GM12875 (cell line): ENCODE data around the gene STXBP1.
A peak's percentile ranks its signal among the peaks of the same experiment; 100 is the strongest.

Experiments used
- H3K4me3 ChIP-seq: one replicate; pipeline ENCODE4 v1.5.1; 2011; ENCODE audit warnings: low read depth, low read length, control low read depth
- TF ChIP-seq, protein P1 (sequence below): IDR thresholded peaks from 2 replicates; pipeline ENCODE4 v1.5.1; 2011; ENCODE audit warnings: low read depth, mild to moderate bottlenecking, control low read depth, inconsistent platforms, low read length, moderate library complexity, borderline replicate concordance; ENCODE audit not compliant: insufficient read depth

STXBP1 gene

GRCh38 chr9:127567035-127567729 lies 44.9 kb upstream of the STXBP1 start:
- TF ChIP-seq, protein P1, sequence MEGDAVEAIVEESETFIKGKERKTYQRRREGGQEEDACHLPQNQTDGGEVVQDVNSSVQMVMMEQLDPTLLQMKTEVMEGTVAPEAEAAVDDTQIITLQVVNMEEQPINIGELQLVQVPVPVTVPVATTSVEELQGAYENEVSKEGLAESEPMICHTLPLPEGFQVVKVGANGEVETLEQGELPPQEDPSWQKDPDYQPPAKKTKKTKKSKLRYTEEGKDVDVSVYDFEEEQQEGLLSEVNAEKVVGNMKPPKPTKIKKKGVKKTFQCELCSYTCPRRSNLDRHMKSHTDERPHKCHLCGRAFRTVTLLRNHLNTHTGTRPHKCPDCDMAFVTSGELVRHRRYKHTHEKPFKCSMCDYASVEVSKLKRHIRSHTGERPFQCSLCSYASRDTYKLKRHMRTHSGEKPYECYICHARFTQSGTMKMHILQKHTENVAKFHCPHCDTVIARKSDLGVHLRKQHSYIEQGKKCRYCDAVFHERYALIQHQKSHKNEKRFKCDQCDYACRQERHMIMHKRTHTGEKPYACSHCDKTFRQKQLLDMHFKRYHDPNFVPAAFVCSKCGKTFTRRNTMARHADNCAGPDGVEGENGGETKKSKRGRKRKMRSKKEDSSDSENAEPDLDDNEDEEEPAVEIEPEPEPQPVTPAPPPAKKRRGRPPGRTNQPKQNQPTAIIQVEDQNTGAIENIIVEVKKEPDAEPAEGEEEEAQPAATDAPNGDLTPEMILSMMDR: no peak
- no peak overlapping the region for H3K4me3 ChIP-seq

- TF ChIP-seq, protein P1: no peak
- H3K4me3 ChIP-seq: no peak overlapping the region
Observed at GRCh38 chr9:127567730-127568617, 44.1 kb upstream of the STXBP1 start.

DNA sequence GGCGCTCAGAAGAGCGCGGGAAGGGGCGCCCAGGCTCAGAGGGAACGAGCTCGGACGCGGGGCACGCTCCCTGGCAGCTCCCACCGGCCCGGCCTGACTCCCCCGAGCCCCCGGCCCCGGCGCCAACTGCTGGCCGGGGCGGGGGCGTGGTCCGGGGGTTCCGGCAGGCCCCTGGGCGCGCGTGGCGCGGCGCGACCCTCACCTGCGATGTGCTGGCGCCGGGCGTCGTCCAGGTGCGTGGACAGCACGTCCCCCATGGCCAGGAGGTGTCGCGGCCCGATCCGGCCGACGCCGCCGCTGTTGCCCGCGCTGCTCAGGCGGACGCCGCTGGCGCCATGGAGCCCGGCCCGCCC lies 43.5 kb upstream of the STXBP1 start:
- H3K4me3 ChIP-seq: no peak overlapping the region
- TF ChIP-seq, protein P1: no peak

GRCh38 chr9:127568971-127569885 lies 42.8 kb upstream of the STXBP1 start:
- TF ChIP-seq, protein P1: no peak
- peak overlapping the region; percentile 44 for H3K4me3 ChIP-seq

- no peak overlapping the region for H3K4me3 ChIP-seq
- TF ChIP-seq, protein P1: no peak
Observed at GRCh38 chr9:127569886-127570401, 42.1 kb upstream of the STXBP1 start.

DNA sequence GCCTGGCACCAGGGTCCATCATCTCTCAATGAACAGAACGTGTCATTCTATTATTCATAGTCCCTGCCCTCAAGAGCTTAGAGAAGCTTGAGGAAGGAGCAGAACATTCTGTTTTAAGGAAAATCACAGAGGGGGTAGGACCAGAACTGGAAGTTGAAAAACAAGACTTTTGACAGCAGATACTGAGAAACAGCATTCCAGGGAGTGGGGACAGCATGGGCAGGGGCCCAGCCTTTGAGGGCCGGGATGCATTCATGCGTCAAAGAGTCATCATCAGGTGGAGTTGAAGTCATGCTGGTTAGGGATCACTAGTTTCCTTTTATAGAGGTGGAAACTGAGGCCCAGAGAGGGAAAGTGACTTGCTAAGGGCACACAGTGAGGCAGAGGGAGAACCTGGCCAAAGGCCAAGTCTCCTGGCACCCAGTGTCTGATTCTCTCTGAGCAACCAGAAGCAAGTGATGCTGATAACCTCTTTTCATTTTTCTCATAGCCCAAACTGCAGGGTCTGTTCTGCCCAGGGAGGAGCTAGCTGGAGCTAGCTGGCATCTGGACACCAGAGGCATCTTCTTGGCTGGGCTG lies 41.5 kb upstream of the STXBP1 start:
- no peak overlapping the region for H3K4me3 ChIP-seq
- TF ChIP-seq, protein P1: no peak
